ENCODE data around the gene SEC14L6. TPM values are rescaled to one million over a fixed set of nuclear protein-coding genes. Genes with fewer than 3 reads are reported as not detected.

Gene SEC14L6
- total RNA-seq, 1 donor from 2014 or later: 0.16 TPM

GRCh38 chr22:30490399-30490798, 56.1 kb downstream of the SEC14L6 start:
- FAIRE-seq (no peak), DNase-seq (ENCODE audit: low read depth) (no peak)
- H4K20me1 ChIP-seq (ENCODE audit: insufficient read depth, low read length): no peaks in the 10 kb centered on the region
- Mint-ChIP-seq H3K36me3 (ENCODE audit: low read depth, unreplicated experiment) (no peaks in the 10 kb centered on the region), H3K4me1 (ENCODE audit: low read depth, unreplicated experiment) (no peaks in the 10 kb centered on the region), H3K27me3 (ENCODE audit: low read depth, unreplicated experiment) (peaks cover 41% of the 10 kb centered on the region), H3K9me3 (ENCODE audit: unreplicated experiment) (peaks cover 2% of the 10 kb centered on the region), H3K4me3 (ENCODE audit: unreplicated experiment) (no peak overlapping the region), H3K27ac (ENCODE audit: unreplicated experiment) (no peak overlapping the region)
- H3K27me3 ChIP-seq (ENCODE audit: insufficient read depth, low read length): peaks cover 4% of the 10 kb centered on the region
- TF ChIP-seq CTCF (IDR thresholded peaks at IDR 0.05; ENCODE audit: insufficient read depth, low read depth, low read length) (no peak), EZH2 (IDR thresholded peaks at IDR 0.05; ENCODE audit: insufficient read depth, low read length) (no peak)
- H3K9ac ChIP-seq (ENCODE audit: low read length): no peak overlapping the region
- H3K4me1 ChIP-seq (ENCODE audit: insufficient read depth, low read length): no peaks in the 10 kb centered on the region
- H3K36me3 ChIP-seq (ENCODE audit: insufficient read depth, low read length): no peaks in the 10 kb centered on the region
- no peak overlapping the region for H3K4me3 ChIP-seq (ENCODE audit: insufficient read depth, low read depth, low read length)
- no peak overlapping the region for H3K4me2 ChIP-seq (ENCODE audit: low read length)
- no peaks in the 10 kb centered on the region for H3K9me3 ChIP-seq (ENCODE audit: insufficient read depth, low read depth, low read length)
- H3K79me2 ChIP-seq (ENCODE audit: insufficient read depth, low read length): no peaks in the 10 kb centered on the region
- no peak overlapping the region for H3K27ac ChIP-seq (ENCODE audit: low read depth, low read length)
- no peak overlapping the region for H2AFZ ChIP-seq (ENCODE audit: low read depth, low read length)

GRCh38 chr22:30488121-30488520, 58.4 kb downstream of the SEC14L6 start:
- Mint-ChIP-seq H3K27ac (ENCODE audit: unreplicated experiment) (no peak overlapping the region), H3K9me3 (ENCODE audit: unreplicated experiment) (no peaks in the 10 kb centered on the region), H3K4me3 (ENCODE audit: unreplicated experiment) (no peak overlapping the region), H3K27me3 (ENCODE audit: low read depth, unreplicated experiment) (peaks cover 34% of the 10 kb centered on the region), H3K36me3 (ENCODE audit: low read depth, unreplicated experiment) (no peaks in the 10 kb centered on the region), H3K4me1 (ENCODE audit: low read depth, unreplicated experiment) (no peaks in the 10 kb centered on the region)
- Histone ChIP-seq H4K20me1 (ENCODE audit: insufficient read depth, low read length) (no peaks in the 10 kb centered on the region), H3K9ac (ENCODE audit: low read length) (no peak overlapping the region), H3K4me3 (ENCODE audit: insufficient read depth, low read depth, low read length) (no peak overlapping the region), H2AFZ (ENCODE audit: low read depth, low read length) (no peak overlapping the region), H3K79me2 (ENCODE audit: insufficient read depth, low read length) (no peaks in the 10 kb centered on the region), H3K4me2 (ENCODE audit: low read length) (no peak overlapping the region), H3K36me3 (ENCODE audit: insufficient read depth, low read length) (no peaks in the 10 kb centered on the region), H3K9me3 (ENCODE audit: insufficient read depth, low read depth, low read length) (no peaks in the 10 kb centered on the region), H3K4me1 (ENCODE audit: insufficient read depth, low read length) (no peaks in the 10 kb centered on the region), H3K27ac (ENCODE audit: low read depth, low read length) (no peak overlapping the region), H3K27me3 (ENCODE audit: insufficient read depth, low read length) (peaks cover 3% of the 10 kb centered on the region)
- TF ChIP-seq EZH2 (IDR thresholded peaks at IDR 0.05; ENCODE audit: insufficient read depth, low read length): no peak
- TF ChIP-seq CTCF (IDR thresholded peaks at IDR 0.05; ENCODE audit: insufficient read depth, low read depth, low read length): no peak
- no peak for FAIRE-seq
- DNase-seq (ENCODE audit: low read depth): no peak

- Histone ChIP-seq H2AFZ (ENCODE audit: low read depth, low read length) (no peak overlapping the region), H3K4me1 (ENCODE audit: insufficient read depth, low read length) (no peaks in the 10 kb centered on the region), H3K36me3 (ENCODE audit: insufficient read depth, low read length) (no peaks in the 10 kb centered on the region), H3K4me3 (ENCODE audit: insufficient read depth, low read depth, low read length) (no peak overlapping the region), H3K79me2 (ENCODE audit: insufficient read depth, low read length) (no peaks in the 10 kb centered on the region), H3K27ac (ENCODE audit: low read depth, low read length) (no peak overlapping the region), H4K20me1 (ENCODE audit: insufficient read depth, low read length) (no peaks in the 10 kb centered on the region), H3K27me3 (ENCODE audit: insufficient read depth, low read length) (peaks cover 3% of the 10 kb centered on the region), H3K9me3 (ENCODE audit: insufficient read depth, low read depth, low read length) (no peaks in the 10 kb centered on the region), H3K9ac (ENCODE audit: low read length) (no peak overlapping the region), H3K4me2 (ENCODE audit: low read length) (no peak overlapping the region)
- FAIRE-seq (no peak), DNase-seq (ENCODE audit: low read depth) (no peak)
- no peak for TF ChIP-seq CTCF (IDR thresholded peaks at IDR 0.05; ENCODE audit: insufficient read depth, low read depth, low read length)
- TF ChIP-seq EZH2 (IDR thresholded peaks at IDR 0.05; ENCODE audit: insufficient read depth, low read length): no peak
- no peaks in the 10 kb centered on the region for H3K9me3 Mint-ChIP-seq (ENCODE audit: unreplicated experiment)
- H3K27ac Mint-ChIP-seq (ENCODE audit: unreplicated experiment): no peak overlapping the region
- H3K4me1 Mint-ChIP-seq (ENCODE audit: low read depth, unreplicated experiment): no peaks in the 10 kb centered on the region
- no peaks in the 10 kb centered on the region for H3K36me3 Mint-ChIP-seq (ENCODE audit: low read depth, unreplicated experiment)
- peaks cover 31% of the 10 kb centered on the region for H3K27me3 Mint-ChIP-seq (ENCODE audit: low read depth, unreplicated experiment)
- no peak overlapping the region for H3K4me3 Mint-ChIP-seq (ENCODE audit: unreplicated experiment)
Measured at GRCh38 chr22:30486661-30487115, 59.9 kb downstream of the SEC14L6 start.
